Medulla oblongata (tissue), 1 donor: Measurements from ENCODE around the gene ACP5.
"Not testable (repeated sequence)": the region's sequence is repeated elsewhere in the genome, so short reads cannot be mapped to it uniquely, and the experiment has no call there.

Source experiments
- DNase-seq: peaks from one replicate; pipeline ENCODE4 v3.0.0-alpha.2; 2015; ENCODE audit errors: extremely low spot score

ACP5 gene

DNA sequence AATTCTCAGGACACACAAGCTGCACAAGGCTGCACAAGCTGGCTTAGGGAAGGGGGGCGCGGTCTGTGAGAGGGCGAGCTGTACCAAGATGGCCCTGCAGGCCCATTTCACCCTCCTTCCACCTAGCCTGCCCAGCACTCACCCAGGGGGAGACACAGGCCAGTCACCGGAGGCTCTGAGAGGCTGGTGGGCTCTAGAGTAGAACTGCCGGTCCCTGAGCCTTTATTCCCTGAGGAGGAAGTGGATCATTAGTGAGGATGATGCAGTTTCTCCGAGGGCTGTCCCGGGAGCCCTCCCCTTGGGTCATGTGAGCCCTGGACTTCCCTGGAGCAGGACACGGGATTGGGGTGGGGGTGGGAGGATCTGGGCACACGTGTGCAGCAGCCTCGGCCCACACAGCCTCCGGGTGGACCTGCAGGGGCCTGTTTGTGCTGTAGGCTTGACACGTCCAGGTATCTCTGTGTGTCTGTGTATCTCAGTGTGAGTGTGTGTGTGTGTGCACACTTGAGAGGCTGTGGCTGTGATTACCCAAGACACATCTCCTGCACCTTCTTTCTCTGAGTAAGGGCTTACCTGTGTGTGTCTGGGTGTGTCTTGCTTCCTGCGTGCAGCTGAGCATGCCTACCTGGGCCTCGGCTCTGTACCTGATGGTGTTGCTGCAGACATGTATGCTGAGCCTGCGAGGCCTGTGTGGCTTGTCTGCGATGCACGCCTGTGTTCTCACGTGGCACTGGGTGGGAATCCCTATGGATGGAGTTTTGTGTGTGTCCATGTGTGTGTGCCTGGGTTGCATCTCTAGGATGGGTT lies at the start of gene ACP5:
ACP5 (minus strand) TSS at position 195 of the 807 bp plus-strand sequence. CDS start 328 bp downstream, outside the sequence.
- DNase-seq = no peak

DNA sequence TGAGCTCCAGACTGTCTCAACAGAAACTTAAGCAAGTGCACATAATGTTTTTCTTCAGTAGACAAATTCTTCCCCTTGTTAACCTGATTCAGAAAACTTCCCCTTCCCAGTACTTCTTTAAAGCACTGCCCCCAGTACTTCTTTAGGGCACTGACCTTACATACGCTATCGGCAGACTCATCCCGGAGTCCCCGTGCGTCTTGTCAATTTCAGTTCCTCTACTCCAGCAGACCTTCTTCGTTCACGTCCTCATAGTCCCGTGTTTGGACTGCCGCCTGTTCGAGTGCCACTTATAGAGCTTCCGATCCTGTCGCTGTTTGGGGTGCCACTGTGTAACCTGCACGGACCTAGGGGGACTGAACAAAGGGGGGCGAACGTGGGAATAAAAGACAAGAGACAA lies 48.8 kb upstream of the ACP5 start:
- peak; percentile 71 for DNase-seq

DNA sequence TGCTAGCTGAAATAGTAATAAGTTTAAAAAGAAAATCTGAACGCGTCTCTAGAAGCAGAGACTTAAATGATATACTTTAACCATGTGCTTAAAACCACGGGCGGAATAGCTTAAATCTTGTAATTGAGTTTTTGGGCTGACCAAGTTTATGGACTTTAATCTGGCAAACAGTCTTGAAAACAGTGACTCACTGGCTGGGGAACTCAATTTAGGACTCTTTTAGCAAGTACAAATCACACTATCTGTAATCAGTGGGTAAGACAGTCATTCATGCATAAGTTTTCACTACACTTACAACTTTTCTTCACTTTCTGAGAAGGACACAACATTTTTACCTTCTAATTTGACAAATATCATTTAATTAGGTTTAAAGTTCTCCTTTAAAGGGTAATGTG lies 46.6 kb upstream of the ACP5 start:
- no peak for DNase-seq

DNA sequence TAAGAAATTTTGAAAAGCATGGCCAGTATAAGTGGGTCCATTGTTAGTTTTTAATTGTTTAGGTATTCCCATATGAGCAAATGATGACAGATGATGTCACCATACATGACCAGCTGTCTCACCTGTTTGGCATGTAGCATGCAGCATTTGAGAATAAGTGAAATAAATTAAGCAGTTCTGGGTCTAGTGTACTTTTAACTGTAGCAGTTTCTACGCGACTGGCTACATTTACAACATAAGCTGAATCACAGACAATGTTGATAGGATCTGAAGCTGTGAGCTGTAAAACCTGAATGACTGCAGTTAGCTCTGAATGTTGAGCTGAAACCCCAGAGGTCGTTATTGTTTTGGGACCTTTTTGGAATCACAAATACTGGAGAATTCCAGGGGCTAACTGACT lies 45.0 kb upstream of the ACP5 start:
- not testable (repeated sequence) for DNase-seq

DNA sequence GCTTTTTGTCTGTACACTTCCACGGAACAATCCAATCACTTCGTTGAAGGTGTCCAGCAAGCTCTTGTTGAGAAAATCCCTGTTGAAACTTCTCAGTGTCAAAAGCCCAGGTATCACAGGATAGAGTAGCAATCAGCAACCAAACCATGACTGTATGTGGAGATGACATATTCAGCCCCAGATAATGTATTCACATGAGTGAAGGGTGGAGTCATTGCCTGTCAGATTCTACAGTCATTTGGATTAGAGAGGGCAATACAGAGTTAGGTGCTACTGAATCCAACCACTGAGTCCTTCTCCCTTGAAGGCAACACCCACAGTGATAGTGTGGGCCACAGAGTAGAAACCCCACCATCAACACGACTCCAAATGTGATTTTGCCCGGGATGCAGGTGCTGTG lies 43.1 kb upstream of the ACP5 start:
- DNase-seq = no peak

DNA sequence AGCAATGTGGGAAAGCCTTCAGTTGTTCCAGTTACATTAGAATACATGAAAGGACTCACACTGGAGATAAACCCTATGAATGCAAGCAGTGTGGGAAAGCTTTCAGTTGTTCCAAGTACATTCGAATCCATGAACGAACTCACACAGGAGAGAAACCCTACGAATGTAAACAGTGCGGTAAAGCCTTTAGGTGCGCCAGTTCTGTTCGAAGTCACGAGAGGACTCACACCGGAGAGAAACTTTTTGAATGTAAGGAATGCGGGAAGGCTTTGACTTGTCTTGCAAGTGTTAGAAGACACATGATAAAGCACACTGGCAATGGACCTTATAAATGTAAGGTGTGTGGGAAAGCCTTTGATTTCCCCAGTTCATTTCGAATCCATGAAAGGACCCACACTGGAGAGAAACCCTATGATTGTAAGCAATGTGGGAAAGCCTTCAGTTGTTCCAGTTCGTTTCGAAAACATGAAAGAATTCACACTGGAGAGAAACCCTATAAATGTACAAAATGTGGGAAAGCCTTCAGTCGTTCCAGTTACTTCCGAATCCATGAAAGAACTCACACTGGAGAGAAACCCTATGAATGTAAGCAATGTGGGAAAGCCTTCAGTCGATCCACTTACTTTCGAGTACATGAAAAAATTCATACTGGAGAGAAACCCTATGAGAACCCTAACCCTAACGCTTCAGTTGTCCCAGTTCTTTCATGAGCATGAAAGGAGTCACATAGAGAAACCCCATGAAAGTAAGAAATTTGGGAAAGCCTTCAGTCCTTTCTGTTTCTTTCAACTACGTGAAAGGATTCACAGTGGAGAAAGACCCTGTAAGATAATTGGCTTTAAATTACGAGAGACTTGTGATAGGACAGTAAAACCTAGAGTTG lies 40.0 kb upstream of the ACP5 start:
- no peak for DNase-seq

DNA sequence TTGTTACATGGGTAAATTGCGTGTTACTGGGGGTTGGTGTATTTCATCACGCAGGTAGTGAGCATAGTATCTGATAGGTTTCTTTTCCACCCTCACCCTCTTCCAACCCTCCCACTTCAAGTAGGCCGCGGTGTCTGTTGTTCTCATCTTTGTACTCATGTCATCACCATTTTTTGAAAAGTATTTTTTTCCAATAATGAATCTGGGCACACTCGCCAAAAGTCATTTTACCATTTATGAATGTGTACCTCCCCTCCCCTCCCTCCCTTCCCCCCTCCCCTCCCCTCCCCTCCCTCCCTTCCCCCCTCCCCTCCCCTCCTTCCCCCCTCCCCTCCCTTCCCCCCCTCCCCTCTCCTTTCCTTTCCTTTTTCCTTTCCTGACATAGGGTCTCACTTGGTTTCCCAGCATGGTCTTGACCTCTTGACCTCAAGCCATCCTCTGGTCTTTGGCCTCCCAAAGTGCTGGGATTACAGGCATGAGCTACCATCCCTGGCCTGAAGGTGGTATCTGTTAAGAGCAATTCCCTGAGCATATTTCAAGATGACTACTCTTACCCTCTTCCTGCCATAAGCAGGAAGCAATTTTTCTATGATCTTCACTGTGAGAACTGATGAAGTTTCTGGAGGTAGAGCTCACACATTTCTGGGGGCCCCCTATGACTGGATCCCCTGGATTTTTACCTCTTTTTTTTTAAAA lies 35.5 kb upstream of the ACP5 start:
- DNase-seq = no peak

DNA sequence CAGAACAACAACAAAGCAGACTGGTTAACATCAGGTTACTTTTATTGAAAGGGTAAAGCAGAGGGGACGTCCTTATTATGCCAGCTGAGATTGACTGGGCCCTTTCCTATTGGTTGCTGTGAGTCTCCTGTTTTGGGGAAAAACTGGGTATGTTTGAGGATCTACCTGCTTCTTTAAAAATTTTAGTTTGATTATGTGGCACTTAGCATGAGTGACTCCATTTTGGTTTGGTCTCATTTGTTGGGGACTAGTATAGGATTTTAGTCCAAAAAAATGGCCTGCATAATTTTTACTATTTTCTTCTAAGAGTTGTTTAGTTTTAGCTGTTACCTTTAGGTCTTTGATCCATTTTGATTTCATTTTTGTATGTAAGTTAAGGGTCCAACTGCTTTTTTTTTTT lies 34.3 kb upstream of the ACP5 start:
- no peak for DNase-seq

DNA sequence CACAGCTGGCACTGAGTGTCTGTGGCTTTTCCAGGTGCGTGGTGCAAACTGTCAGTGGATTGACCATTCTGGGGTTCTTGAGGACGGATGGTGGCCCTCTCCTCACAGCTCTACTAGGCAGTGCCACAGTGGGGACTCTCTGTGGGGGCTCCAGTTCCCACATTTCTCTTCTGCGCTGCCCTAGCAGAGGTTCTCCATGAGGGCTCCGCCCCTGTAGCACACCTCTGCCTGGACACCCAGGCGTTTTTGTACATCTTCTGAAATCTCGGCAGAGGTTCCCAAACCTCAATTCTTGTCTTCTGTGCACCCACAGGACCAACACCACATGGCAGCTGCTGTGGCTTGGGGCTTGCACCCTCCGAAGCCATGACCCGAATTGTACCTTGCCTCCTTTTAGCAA lies 29.0 kb upstream of the ACP5 start:
- no peak for DNase-seq

DNA sequence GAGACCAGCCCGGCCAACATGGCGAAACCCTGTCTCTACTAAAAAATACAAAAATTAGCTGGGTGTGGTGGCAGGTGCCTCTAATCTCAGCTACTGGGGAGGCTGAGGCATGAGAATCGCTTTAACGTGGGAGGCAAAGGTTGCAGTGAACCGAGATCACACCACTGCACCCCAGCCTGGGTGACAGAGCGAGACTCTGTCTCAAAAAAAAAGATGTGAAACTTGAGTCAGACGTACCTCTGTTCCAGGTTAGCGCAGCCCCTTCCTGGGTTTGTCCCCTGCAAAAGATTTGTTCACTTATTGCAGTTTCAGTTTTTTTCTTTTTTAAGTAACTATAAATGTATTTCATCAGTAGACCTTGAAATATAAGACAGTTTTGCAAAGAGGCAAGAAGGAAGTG lies 22.3 kb upstream of the ACP5 start:
- not testable (repeated sequence) for DNase-seq

DNA sequence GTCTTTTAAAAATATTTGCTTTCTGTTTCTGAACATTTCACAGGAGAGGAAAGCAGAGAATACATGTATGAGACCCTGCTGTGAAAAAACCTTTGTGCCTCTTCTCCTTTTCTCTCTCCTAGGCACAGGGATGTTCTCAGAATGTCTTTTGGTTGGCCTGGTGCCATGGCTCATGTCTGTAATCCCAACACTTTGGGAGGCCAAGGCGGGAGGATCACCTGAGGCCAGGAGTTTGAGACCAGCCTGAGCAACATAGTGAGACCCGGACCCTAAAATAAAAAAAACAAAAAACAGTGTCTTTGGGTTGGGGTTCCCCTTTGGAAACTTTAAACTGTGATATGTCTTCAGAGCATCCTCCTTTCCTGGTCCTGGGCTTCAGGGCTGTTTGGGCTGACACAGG lies 21.3 kb upstream of the ACP5 start:
- no peak for DNase-seq

DNA sequence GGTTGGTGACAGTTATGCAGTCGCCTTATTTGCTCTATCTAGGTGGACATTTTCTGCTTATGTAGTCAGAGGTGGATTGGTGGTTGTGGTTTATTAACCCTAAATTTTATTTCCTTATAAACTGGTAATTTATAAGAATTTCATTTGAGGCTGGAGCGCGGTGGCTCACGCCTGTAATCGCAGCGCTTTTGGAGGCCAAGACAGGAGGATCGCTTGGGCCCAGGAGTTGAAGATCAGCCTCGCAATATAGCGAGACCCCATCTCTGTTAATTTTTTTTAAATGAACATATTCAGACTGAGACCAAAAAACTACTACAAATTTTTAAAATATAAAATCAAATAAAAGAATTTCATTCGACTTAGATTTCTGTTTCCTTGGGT lies 20.6 kb upstream of the ACP5 start:
- DNase-seq = no peak

DNA sequence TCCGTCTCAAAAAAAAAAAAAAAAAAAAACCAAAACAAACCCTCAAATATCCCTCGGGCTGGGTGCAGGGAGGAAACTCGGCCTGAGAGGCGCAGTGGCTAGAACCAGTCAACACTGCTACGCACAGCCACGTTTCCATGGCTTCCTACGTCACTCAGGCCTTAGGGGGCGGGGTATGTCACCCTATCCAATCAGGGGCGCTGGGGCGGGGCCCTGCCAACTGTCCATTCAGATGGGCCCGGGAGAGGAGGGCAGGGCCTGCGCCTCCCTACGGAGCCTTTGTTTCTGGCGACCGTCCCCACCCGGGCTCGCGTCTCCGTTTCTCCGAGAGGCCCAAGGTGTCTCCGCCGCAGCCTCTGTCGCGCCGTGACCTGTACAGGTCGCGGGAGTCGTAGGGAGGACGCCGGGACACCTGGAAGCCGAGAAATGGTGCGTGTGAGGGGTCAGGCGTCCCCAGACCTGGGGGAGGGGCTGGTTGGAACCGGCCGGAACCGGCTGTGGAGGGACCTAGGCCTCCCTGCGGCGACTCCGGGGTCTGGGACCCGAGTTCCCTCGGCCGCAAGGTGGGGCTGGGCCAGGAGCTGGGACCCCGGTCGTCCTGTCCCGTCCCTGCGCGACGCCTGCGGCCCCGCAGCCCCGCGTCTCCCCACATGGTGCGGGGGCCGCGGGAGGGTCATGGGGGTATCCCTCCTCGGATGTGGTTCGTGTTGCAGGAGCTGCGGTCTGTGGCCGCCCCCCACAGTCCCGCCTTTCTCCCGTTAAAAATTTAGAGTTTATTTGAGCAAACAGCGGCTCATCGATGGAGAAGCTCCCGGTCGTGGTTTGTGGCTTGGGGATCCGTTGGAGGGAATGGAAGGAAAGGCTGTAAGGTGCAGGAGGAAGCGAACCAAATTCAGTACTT lies 20.0 kb upstream of the ACP5 start, which contains the start of gene ZNF627:
ZNF627 (plus strand) TSS at position 282 of the 901 bp plus-strand sequence; CDS start at position 427, 145 bp downstream.
- peak; percentile 99 for DNase-seq

DNA sequence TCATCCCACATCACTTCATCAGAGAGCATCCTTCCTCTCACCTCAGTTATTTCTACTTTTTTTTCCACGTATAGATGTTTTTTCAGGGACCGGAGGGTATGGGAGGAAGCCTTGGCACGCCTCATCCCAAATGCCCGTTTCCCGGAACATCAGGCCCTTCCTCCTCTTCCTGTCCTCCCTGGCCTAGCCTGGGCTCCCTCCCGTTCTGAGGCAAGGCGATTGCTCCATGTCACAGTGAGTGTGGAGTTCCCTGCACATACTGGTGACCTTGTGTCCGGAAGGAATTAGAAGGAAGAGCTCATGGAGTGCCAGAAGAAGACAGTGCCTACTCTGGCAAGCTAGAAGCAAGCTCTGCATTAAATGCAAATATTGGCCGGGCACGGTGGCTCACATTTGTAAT lies 18.7 kb upstream of the ACP5 start:
- DNase-seq = no peak

DNA sequence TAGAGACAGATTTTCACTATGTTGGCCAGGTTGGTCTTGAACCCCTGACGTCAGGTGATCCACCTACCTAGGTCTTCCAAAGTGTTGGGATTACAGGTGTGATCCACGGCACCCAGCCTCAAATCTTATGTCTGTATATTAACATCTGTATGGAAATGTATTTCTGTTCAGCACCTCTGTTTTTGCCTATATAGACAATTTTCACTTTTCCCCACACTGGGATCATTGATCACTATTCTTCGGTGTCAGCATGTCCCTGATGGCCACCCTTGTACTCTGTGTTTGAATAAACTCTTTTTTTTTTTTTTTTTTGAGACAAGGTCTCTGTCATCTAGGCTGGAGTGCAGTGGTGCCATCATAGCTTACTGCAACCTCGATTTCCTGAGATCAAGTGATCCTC lies 16.6 kb upstream of the ACP5 start:
- DNase-seq = no peak

DNA sequence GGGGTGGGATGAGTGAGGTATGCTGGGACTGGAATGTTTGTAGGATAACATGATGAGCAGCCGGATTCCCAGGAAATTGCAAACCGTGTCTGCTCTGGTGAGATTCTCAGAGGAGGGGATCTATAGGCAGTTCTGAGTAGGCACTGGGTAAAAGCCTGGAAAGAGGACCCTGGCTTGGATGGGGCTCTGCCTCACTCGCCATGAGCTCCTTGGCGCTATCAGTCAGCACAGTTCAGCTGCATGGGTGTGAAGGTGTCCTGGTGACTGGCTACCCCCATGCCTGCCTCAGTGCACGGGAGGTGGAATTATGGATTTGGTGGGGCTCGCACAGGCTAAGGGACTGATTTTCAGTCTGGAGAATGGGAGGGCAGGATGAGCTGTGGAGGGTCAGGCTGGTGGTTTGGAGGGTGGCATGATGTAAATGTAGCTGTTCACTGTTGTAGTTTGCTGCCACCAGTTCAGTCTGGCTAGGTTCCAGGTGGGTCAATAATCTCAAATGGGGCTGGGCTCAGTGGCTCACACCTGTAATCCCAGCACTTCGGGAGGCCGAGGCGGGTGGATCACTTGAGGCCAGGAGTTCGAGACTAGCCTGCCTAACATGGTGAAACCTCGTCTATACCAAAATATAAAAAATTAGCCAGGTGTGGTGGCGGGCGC lies 10.7 kb upstream of the ACP5 start:
- no peak for DNase-seq

DNA sequence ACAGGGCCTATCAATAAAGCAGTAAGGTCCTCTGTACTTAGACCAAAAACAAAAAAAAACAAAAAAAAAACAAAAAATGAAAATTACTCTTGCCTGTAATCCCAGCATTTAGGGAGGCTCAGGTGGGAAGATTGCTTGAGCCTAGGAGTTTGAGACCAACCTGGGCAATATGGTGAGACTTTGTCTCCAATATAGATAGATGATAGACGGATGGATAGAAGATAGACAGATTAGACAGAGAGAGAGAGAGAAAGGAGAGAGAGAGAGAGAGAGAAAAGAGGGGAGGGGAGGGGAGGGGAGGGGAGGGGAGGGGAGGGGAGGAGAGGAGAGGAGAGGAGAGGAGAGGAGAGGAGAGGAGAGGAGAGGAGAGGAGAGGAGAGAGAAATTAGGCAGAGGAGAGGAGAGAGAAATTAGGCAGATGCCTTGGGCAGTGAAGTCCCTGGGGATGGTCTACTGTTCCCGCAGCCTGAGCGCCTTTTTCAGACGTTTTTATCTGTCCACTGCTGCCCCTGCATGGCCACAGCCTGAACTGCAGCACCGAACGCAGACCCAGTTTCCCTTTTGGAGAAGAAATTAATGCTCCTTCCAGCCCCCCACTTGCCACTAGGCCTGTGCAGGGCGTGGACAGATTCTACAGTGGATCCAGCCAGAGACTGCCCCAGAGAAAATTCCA lies 10.0 kb upstream of the ACP5 start:
- DNase-seq = peak; percentile 74

DNA sequence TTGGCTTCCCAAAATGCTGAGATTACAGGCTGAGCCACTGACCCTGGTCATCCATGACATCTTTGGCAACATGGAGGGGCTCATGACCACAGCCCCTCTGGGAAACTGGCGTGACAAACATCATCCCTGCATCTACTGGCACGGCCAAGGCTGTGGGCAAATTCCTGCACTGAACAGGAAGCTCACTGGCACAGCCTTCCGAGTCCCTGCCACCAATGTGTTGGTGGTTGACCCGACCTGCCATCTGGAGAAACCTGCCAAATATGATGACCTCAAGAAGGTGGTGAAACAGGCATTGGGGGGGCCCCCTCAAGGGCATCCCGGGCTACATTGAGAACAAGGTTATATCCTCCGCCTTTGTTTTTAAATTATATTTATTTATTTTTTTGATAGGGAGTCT lies 8.9 kb upstream of the ACP5 start:
- DNase-seq = no peak

DNA sequence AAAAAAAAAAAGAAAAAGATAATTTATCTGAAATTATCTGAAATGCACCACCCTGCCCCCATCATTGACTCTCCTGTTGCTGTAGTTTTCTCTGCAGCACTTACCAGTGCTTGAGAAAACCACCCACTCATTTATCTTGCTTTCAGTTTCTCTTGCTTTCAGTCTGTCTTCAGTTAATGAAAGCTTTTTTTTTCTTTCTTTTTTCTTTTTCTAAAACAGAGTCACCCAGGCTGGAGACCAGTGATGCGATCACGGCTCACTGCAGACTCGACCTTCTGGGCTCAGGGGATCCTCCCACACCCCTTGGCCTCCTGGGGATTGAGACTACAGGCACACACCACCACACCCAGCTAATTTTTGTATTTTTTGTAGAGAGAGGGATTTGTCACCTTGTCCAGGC lies 4.3 kb upstream of the ACP5 start:
- no peak for DNase-seq

DNA sequence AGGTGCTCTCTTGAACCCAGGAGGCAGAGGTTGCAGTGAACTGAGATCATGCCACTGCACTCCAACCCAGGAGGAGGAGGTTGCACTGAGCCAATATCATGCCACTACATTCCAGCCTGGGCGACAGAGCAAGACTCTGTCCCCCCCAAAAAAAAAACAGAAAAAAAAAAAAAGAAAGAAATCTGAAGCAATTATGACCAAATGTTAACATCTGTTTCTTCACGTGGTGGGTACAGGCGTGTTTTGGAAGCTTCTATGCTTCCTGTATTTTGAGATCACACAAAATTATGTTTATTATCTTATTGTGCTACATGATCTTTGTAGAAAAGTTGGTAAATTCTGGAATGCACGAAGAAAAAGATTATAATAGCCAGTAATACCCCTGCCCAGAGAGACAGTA lies 2.7 kb upstream of the ACP5 start:
- DNase-seq = no peak
